Stromal cell of bone marrow (primary cell): Measurements from ENCODE around the gene FIBP.
A peak's percentile ranks its signal among the peaks of the same experiment; 100 is the strongest.

Source experiments
- DNase-seq: peaks from one replicate; pipeline ENCODE4 v3.0.0-alpha.2; 2012; ENCODE audit warnings: low read depth

FIBP gene

DNA sequence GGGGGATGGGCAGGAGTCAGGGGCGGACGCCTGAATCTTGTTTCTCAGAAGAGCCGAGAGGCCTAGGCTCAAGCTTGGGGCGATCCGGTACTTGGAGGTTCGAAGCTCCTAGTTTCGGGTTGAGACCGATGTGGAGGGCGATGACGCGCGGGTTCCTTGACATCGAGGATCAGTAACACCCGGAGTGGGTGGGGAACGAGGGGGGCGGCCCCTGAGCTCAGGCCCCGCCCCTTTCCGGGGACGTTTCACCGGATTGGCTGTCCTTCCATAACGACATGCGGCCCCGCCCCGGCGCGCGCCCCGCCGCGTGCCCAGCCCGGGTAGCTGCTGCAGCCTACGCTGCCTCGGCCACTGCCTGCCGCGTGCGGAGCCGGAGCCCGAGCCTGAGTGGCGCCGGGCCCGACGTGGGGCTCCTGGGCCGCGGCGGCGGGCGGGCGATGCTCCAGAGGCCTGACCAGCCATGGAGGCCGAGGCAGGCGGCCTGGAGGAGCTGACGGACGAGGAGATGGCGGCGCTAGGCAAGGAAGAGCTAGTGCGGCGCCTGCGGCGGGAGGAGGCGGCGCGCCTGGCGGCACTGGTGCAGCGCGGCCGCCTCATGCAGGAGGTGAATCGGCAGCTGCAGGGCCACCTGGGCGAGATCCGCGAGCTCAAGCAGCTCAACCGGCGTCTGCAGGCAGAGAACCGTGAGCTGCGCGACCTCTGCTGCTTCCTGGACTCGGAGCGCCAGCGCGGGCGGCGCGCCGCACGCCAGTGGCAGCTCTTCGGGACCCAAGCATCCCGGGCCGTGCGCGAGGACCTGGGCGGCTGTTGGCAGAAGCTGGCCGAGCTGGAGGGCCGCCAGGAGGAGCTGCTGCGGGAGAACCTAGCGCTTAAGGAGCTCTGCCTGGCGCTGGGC, 2.3 kb upstream of the FIBP start, which contains the start of gene CCDC85B:
CCDC85B (plus strand) TSS at position 350 of the 895 bp plus-strand sequence; CDS start at position 461, 111 bp downstream.
- DNase-seq = peak; percentile 95

DNA sequence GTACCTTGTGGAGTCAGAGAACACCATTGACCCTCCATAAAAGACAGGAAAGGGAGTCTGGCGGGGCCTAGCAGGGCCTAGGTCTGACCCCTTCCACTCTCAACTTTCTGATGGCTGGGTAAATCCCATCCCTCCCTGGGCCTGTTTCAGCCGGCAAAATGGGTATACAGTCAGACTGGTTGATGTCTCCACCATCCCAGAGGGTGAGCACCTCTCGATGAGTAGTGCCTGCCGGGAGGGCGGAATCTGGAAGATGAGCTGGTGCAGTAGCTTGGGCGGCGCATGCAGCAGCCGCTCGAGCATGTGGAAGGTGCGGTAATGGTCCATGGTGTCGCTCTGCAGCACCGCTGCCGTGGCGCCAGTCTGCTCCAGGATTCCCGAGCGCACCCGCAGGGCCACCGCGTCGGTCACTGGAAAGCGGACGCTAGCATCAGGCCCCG, 528 bp downstream of the FIBP start:
- DNase-seq = no peak

DNA sequence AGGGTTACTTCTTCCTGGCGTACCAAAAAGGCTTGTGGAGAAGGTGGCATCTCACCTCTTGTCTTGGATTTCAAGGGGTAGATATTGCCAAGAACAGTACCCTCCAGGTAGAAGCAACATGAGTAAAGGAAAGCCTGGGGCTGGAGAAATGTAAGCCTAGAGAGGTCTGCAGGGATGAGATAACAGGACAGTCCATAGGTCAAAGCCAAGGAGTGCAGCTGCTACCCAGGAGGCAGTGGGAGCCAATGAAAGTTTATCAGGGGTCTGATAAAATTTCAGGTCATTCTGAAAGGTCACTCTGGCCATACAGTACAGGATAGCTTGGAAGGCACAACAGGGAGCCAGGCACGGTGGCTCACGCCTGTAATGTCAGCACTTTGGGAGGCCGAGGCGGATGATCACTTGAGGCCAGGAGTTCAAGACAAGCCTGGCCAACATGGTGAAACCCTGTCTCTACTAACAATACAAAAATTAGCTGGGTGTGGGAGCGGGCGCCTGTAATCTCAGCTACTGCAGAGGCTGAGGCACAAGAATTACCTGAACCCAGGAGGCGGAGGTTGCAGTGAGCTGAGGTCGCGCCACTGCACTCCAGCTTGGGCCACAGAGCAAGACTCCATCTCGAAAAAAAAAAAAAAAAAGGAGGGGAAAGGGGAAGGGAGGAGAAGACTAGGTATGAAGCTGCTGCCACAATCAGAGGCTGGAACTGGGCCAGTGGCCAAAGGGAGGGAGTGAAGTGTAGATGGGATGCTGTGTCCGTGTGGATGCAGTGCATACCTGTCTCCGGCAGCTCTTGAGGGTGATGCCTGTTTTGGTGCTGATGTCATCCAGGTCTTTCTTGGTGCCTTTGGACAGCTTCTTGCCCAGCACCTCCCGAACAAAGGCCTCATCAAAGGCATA, 1.2 kb downstream of the FIBP start:
- DNase-seq = no peak

DNA sequence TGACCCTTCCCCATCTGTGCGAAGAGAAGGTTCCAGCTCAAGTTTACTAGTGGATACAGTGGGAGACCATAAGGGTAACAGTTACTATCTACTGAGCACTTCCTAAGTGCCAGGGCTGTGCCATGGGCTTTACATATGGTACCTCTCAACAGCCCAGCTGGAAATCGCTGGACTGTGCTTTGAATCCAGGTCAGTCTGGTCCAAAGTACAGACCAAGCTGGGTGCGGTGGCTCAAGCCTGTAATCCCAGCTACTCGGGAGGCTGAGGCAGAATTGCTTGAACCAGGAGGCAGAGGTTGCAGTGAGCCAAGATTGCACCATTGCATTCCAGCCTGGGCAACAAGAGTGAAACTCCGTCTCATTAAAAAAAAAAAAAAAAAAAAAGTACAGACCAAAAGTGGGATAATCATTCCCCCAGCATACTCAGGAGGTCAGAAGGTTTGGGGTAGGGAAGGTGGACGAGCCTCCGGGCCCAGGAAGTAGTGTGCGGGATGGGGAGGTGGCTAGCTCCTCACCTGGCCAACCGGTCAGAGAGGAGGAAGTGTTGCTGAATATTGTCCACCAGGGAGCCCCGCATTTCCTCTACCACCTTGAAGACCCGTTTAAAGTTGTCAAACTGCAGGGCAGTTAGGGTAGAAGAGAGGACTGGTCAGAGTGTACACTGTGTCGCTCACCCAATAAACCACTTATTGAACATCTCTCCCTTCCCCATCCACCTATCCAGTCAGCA, 2.3 kb downstream of the FIBP start:
- no peak for DNase-seq

DNA sequence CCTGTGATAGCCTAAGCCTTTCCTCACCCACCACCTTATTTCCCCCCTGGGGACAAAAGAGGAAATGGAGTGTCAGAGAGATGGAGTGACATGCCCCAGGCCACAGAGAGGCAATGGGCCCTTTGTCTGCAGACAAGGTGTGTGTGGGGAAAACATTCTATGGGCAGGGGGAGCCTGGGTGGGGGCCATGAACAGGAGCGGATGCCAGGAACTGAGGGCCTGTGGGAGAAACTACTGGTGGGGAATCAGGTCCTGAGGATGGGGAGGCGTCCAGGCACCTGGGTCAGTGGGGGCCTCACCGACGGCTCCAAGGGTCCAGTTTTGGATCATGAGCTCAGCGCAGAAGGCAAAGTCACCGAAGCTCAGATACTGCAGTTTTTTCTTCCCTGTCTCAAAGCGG, 3.0 kb downstream of the FIBP start:
- no peak for DNase-seq

DNA sequence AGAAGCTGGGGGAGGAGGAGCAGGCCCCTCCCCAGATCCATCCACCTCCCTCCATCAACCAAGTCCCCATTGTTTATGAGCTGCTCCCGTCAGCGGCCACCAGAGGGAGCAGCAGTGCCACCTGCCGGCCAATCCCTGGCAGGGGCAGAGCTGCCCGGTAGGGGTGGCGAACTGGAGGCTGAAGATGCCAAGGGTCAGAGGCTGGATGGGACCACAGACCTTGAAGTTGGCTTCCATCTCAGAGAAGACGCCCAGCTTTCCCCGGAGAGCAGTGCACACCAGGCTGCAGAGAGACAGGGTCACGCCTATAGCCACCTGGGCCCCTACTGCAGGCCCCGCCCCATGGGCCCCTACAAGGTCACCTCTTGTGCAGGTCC, 3.6 kb downstream of the FIBP start:
- no peak for DNase-seq

DNA sequence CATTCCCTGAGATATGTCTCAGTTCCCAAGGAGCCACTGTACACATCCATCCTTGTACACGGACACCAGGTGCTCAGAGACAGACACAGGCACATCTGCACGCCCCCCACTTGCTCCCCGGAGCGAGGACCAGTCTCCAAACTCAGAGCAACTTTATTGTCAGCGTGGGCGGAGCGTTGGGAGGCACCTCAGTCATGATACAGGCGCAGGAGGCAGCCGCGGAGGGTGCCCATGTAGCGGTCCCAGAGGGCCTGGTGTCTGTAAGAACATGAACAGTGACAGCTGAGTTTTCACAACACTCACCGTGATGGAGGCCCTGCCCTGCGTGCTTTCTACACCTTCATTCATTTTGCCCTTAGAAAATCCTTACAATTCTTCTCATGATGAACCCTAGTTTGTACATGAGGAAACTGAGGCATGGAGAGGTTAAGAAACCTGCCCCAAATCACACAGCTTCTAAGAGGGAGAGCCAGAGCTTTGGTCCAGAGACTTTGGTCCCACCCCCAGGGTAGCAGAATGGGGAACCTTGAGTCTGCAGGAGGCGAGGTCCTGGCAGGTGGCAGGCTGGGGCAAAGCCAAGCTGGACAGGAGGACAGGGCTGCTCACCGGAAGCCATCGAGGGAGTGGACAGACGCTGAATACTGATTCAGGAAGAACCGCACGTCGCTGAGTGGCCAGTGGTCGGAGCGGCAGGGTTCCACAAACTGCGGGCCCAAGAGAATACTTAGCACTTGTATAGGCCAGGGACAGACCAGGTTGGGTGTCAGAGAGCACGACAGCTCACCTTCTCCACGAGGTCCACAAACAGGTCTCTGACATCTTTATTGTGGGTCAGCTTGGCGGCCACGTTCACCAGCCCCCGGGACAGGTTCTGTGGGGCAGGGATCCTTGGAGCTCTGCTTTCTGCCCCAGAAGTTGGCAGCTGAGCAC, 4.2 kb downstream of the FIBP start:
- no peak for DNase-seq

DNA sequence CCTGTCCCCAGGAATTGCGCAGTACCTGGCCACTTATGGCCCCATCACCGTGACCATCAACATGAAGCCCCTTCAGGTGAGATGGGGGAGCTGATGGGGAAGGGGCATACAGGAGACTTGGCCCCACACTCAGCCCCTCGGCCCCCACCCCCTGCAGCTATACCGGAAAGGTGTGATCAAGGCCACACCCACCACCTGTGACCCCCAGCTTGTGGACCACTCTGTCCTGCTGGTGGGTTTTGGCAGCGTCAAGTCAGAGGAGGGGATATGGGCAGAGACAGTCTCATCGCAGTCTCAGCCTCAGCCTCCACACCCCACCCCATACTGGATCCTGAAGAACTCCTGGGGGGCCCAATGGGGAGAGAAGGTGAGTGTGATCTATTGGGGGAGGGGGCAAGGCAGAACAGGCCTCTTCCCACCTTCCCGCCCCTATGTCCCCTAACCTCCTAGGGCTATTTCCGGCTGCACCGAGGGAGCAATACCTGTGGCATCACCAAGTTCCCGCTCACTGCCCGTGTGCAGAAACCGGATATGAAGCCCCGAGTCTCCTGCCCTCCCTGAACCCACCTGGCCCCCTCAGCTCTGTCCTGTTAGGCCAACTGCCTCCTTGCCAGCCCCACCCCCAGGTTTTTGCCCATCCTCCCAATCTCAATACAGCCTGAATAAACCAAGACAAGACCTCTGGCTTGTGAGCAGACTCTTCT, 5.1 kb downstream of the FIBP start:
- no peak for DNase-seq

DNA sequence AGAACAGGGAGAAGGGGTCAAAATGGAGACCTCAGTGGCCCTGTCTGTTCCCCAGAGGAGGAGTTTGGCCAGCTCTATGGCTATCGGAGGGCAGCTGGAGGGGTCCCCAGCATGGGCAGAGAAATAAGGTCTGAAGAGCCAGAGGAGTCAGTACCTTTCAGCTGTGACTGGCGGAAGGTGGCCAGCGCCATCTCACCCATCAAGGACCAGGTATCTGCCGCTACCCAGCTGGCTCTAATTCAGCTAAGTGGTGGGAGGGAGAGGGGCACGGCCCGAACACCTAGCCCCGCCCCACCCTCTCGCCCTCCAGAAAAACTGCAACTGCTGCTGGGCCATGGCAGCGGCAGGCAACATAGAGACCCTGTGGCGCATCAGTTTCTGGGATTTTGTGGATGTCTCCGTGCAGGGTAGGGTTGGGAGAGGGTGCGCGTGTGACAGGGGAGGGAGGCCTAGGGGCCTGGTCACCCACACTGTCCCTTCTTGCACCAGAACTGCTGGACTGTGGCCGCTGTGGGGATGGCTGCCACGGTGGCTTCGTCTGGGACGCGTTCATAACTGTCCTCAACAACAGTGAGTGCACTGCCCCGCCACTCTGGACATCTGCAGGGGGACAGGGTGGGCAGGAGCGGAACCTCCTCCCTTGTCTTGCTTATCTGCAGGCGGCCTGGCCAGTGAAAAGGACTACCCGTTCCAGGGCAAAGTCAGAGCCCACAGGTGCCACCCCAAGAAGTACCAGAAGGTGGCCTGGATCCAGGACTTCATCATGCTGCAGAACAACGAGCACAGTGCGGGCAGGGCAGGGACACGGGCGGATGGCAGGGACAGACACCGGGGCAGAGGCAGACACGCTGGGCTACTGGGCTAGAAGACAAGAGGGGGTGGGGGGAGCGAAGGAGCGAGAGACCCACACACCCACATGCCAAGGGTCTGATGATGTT, 5.9 kb downstream of the FIBP start:
- no peak for DNase-seq

DNA sequence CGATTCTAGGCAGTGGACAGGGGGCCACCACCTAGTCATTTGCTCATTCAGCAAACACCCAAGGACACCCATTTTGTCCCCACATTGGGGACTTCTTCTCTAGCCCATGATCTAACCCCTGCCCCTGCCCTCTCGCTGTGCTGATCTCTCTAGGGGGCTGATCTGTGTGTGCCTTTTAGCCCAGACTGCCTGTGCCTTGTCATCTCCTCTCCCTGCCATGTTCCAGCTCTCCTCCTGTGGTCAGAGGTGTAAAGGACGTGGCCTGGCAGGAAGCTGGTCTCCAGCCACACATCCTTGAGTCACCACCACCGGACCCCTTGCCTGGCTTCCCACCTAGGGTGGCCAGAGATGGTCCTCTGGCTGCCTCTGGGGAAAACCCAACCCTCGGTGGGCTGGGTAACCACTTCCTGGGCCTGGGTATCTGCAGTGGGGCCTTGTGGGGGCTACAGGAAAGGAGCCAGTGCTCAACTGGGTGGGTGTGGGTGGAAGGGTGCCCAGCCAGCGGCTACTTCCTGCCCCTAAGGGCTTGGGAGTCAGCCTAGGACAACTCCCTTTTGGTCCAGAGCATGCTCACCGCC, 7.3 kb downstream of the FIBP start:
- DNase-seq = no peak

DNA sequence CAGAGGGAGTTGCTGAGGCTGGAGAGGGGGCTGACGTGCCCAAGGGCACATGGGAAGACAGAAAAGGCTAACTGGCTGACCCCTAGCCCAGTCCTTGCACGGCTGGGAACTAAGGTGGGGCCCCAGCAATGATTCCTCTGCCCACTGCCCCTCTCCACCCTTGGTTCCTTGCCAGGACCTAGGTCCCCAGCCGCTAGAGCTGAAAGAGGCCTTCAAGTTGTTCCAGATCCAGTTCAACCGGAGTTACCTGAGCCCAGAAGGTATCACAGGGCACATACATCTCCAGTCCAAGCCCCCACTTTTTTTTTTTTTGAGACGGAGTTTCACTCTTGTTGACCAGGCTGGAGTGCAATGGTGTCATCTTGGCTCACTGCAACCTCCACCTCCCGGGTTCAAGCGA, 8.2 kb downstream of the FIBP start:
- DNase-seq = no peak

DNA sequence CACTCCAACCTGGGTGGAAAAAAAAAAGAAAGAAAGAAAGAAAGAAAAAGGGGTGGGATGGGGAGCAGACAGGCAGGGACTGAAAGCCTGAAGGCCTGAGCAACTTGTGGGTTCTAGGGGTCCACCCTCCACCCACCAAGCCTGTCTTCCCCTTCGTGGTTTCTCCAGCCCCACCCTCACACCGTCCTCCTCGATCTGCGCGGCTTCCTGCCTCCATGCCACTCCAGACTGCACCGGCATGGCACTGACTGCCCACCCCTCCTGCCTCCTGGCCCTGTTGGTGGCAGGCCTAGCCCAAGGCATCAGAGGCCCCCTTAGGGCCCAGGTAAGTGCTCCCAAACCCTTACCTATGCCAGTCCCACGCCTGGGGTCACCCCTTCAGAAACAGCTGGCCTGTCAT, 8.7 kb downstream of the FIBP start, which contains the start of gene CTSW:
CTSW (plus strand) TSS at position 221 of the 400 bp plus-strand sequence; CDS start at position 239, 18 bp downstream.
- no peak for DNase-seq

DNA sequence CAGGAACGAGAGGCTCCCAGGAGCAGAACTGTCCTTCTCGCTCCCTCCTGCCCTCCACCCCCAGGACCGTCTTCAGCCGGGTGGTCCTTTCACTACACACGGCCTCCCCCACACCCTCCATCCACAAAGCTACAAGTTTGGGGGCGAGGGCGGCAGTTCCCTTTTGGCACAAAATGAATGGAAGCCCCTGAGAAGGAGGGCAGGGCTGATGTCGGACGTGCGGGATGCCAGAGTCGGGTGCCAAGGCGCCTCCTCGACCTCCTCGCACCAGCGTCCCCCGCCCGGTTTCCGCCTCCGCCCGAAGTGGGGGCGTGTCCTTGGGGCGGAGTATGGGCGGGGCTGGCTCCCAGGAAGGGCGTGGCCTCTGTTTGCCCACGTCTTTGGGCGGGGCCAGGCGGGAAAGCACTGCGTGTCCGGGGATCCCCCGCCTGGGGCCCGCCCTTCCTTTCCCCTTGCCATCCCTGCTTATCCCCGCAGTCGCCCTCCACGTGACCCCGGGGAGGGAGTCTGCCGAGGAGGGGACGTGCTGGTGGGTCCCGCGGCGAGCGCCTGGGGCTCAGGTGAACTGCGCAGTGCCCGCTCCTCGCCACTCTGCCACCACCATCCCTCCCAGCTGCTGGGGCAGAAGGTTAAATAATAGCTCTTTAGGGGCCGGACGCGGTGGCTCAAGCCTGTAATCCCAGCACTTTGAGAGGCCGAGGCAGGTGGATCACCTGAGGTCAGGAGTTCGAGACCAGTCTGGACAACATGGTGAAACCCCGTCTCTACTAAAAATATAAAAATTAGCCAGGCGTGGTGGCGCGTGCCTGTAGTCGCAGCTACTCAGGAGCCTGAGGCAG, 14.7 kb downstream of the FIBP start:
- DNase-seq = peak; percentile 84

DNA sequence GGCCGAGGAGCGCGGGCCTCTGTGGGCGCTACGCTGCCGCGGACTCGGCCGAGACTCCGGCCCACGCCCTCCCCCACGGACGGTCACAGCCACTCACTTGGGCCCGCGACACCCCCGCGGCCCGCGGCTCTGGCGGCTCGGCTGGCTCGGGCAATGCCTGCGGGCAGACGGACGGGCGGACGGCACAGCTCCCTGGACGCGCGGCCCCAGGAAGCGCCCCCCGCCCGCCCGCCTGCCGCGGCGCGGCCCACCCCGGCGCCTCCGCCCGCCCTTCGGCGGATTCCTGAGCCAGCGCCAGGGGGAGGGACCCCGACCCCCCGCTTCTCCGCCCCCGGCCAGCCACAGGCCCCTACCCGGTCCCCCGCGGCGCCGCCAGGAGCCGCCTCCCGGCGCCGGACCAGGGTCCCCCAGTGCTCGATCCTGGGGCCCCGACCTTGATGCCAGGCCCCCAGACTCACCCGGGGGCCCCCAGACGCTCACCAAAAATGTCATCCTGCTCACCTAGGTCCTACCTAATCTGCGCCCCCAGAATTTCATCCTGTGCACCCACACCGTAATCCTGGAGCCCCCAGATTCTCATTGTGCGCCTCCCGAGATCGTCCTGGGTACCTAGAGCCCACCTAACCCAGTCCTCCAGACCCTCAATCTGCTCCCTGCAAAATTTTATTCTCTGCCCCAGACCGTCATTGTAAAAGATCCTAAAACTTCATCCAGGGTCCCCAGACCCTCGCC, 15.5 kb downstream of the FIBP start, which contains the start of gene EFEMP2:
EFEMP2 (minus strand) TSS at position 215 of the 732 bp plus-strand sequence. CDS start 446 bp downstream, outside the sequence.
- DNase-seq = no peak

DNA sequence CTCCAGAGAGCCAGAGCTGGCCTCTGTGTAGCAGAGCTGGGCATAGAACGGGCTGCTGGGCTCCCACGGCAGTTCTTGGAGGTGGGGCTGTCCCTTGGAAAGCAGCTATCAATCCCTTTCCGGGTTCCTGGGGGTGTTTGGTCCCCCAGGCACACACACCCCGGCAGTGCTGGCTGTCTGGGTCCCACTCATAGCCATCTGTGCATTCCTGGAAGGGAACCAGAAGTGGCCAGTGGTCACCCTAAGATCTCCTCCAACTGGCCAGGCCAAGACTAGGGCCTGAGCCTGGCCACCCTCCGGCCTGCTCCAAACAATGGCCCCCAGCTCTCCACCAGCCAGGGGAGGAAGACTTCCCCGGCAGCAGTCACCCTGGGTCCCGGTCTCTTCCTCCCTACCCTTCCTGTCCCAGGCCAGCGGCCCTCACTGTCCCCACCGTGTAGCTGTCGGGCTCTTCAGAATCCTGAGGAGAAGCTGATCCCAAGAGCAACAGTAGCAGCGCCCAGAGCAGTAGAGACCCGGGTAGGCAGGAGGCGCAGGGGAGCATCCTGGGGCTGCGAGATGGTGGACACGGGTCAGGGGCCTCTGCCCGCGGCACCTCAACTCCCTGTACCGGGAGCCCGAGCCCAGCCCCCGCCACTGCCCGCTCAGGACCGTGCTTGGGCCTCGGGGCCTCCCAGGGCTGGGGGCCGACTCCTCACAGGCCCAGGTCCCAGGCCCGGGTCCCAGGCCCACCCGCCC, 16.3 kb downstream of the FIBP start:
- no peak for DNase-seq
